ENCODE data around the gene DNAH7. TPM values are rescaled to one million over a fixed set of nuclear protein-coding genes. Genes with fewer than 3 reads are reported as not detected.

Gene DNAH7
- total RNA-seq, 1 donor from 2014 or later = 0.98 TPM

DNA sequence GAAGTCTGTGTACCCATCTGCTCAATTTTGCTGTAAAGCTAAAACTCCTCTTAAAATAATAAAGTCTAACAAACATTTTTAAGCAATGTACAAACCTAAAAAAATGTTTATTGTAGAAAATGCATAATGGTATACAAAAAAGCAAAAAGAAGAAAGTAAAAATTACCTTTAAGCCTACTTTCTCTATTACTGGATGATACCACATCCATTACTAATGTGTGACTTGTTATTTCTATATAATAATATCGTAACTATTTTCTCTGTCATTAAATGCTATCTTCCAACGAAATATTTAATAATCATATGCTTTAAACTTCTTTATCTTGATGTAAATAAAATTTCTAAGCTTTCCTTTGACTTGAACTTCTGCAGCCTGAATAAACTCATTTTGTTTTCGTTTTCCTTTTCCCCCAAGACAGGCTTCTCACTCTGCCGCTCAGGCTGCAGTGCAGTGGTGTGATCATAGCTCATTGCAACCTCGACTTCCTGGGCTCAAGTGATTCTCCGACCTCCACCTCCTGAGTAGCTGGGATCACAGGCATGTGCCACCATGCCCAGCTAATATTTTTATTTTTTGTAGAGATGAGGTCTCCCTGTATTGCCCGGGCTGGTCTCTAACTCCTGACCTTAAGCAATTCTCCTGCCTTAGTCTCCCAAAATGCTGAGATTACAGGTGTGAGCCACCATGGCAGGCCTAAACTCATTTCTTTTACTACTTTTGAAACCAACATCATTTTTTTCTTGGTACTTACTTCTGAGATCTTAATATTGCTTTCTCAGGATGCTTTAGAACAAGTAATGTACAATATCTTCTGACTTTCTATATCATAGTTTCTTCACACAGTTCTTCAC lies 18.1 kb upstream of the DNAH7 start:
- TF ChIP-seq CTCF (IDR thresholded peaks at IDR 0.05) = no peak
- Histone ChIP-seq H3K9me3 (no peaks in the 10 kb centered on the region), H3K4me1 (no peaks in the 10 kb centered on the region), H3K36me3 (no peaks in the 10 kb centered on the region), H3K27me3 (no peaks in the 10 kb centered on the region), H3K27ac (no peak overlapping the region), H3K4me3 (no peak overlapping the region)
- intact Hi-C loops (cut with DNase I) = no loop called here
- DNase-seq (no peak), ATAC-seq (no peak)

DNA sequence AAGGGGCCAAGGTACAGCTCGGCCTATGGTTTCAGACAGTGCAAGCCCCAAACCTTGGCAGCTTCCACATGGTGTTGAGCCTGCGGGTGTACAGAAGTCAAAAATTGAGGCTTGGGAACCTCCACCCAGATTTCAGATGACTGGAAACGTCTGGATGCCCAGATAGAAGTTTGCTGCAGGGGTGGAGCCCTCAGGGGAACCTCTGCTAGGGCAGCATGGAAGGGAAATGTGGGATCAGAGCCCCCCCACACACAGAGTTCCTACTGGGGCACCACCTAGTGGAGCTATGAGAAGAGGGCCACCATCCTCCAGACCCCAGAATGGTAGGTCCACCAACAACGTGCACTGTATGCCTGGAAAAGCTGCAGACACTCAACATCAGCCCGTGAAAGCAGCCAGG lies 15.0 kb upstream of the DNAH7 start:
- Histone ChIP-seq H3K27ac (no peak overlapping the region), H3K9me3 (no peaks in the 10 kb centered on the region), H3K4me3 (no peak overlapping the region), H3K27me3 (no peaks in the 10 kb centered on the region), H3K36me3 (no peaks in the 10 kb centered on the region), H3K4me1 (peaks cover 6% of the 10 kb centered on the region)
- DNase-seq (no peak), ATAC-seq (no peak)
- no peak for TF ChIP-seq CTCF (IDR thresholded peaks at IDR 0.05)
- intact Hi-C loops (cut with DNase I) = no loop called here

DNA sequence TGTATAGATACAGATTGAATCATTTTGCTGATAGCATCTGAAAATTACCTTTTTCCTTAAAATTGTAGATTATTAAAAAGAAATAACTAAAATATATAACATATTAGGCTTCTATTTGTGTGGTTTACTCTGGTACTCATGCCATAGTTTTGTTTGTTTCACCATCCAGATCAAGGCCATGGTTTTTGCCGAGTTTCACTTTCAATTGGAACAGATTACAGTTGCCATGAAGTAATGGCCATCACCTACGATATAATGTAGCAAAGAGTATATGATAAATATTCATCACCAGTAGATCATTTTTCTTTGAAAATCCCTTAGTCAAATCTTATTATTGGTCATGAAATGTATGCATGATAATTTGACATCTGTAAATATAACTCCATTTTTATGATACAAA lies 11.9 kb upstream of the DNAH7 start:
- no peak for DNase-seq
- H3K27ac ChIP-seq = no peak overlapping the region
- intact Hi-C loops (cut with DNase I) = no loop called here
- peaks cover 13% of the 10 kb centered on the region for H3K4me1 ChIP-seq
- H3K36me3 ChIP-seq = no peaks in the 10 kb centered on the region
- H3K27me3 ChIP-seq = no peaks in the 10 kb centered on the region
- no peak for TF ChIP-seq CTCF (IDR thresholded peaks at IDR 0.05)
- no peak for ATAC-seq
- H3K9me3 ChIP-seq = no peaks in the 10 kb centered on the region
- H3K4me3 ChIP-seq = no peak overlapping the region

DNA sequence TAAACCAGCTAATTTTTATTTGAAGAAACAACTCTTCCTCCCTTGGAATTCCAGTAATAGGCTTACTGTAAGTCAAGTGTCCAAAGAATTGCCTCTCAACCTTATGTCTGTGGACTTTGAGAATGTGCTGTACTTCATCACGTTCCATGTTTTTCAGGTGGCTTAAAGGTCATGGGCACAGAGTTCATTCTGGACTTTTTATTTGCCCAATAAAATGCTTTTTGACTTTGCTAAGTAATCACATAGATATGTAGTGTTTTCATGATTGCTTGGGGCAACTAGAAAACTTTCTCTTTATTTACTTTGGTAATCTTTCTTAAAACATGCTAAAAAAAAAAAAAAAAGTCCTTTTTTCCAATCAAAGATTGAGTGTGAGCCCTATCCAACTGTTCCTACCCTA lies 10.4 kb upstream of the DNAH7 start:
- H3K27me3 ChIP-seq = no peaks in the 10 kb centered on the region
- H3K4me1 ChIP-seq = peaks cover 13% of the 10 kb centered on the region
- no peak for TF ChIP-seq CTCF (IDR thresholded peaks at IDR 0.05)
- DNase-seq = no peak
- H3K36me3 ChIP-seq = no peaks in the 10 kb centered on the region
- intact Hi-C loops (cut with DNase I) = no loop called here
- peak; percentile 31 for ATAC-seq
- no peak overlapping the region for H3K27ac ChIP-seq
- no peaks in the 10 kb centered on the region for H3K9me3 ChIP-seq
- no peak overlapping the region for H3K4me3 ChIP-seq

GRCh38 chr2:196077821-196078220 lies 9.2 kb upstream of the DNAH7 start:
- no peaks in the 10 kb centered on the region for H3K9me3 ChIP-seq
- no peak for DNase-seq
- no peak for ATAC-seq
- intact Hi-C loops (cut with DNase I) = no loop called here
- TF ChIP-seq CTCF (IDR thresholded peaks at IDR 0.05) = no peak
- H3K4me1 ChIP-seq = peaks cover 13% of the 10 kb centered on the region
- H3K4me3 ChIP-seq = no peak overlapping the region
- H3K27me3 ChIP-seq = no peaks in the 10 kb centered on the region
- H3K27ac ChIP-seq = no peak overlapping the region
- no peaks in the 10 kb centered on the region for H3K36me3 ChIP-seq

All from upper lobe of right lung (tissue), 1 donor.